Brain microvascular endothelial cell (primary cell): Measurements from ENCODE around the gene LIMK1.
A peak's percentile ranks its signal among the peaks of the same experiment; 100 is the strongest.

Experiments used
- DNase-seq: peaks from one replicate; pipeline ENCODE4 v3.0.0-alpha.2; 2020
- H3K27ac ChIP-seq: fragments of 250-450 bp; sonication (Bioruptor Pico); 2 replicates; pipeline ENCODE4 v1.5.1; 2020; ENCODE audit warnings: mild to moderate bottlenecking, moderate library complexity
- H3K27me3 ChIP-seq: fragments of 250-450 bp; sonication (Bioruptor Pico); replicated peaks from 2 replicates; pipeline ENCODE4 v1.5.1; 2020; ENCODE audit warnings: mild to moderate bottlenecking
- H3K36me3 ChIP-seq: fragments of 250-450 bp; sonication (Bioruptor Pico); replicated peaks from 2 replicates; pipeline ENCODE4 v1.5.1; 2020; ENCODE audit warnings: mild to moderate bottlenecking
- H3K4me3 ChIP-seq: 2 replicates; pipeline ENCODE4 v1.5.1; 2011; ENCODE audit warnings: low read depth, mild to moderate bottlenecking, control low read depth, low read length, moderate library complexity
- CTCF ChIP-seq: IDR thresholded peaks from 2 replicates; pipeline ENCODE4 v1.5.1; 2011; ENCODE audit warnings: low read depth, mild to moderate bottlenecking, moderate library complexity, low read length, control low read depth, inconsistent platforms; ENCODE audit errors: missing control alignments
- in situ Hi-C: cut with HindIII; loops from 2 replicates; pipeline ENCODE4 v1.10.0; 2017; ENCODE audit warnings: low sequenced_read_pairs, low pct_ligation_motif_present

LIMK1 gene

GRCh38 chr7:74101061-74101681 is 17.6 kb downstream of the LIMK1 start:
- no peak for DNase-seq
- H3K27ac ChIP-seq, result no peak overlapping the region

GRCh38 chr7:74103219-74103772 is 19.7 kb downstream of the LIMK1 start:
- Histone ChIP-seq H3K27me3 (no peaks in the 10 kb centered on the region), H3K27ac (no peak overlapping the region), H3K36me3 (peaks cover 73% of the 10 kb centered on the region), H3K4me3 (no peak overlapping the region)
- DNase-seq, result no peak
- TF ChIP-seq CTCF, result no peak
- in situ Hi-C loops, result no loop called here

More at GRCh38 chr7:74101061-74101681, 17.6 kb downstream of the LIMK1 start:
- H3K4me3 ChIP-seq, result no peak overlapping the region
- in situ Hi-C loops, result no loop called here
- TF ChIP-seq CTCF, result no peak
- no peaks in the 10 kb centered on the region for H3K27me3 ChIP-seq
- H3K36me3 ChIP-seq, result peaks cover 67% of the 10 kb centered on the region

- H3K27me3 ChIP-seq, result no peaks in the 10 kb centered on the region
- peaks cover 75% of the 10 kb centered on the region for H3K36me3 ChIP-seq
- DNase-seq, result peak; percentile 19
- no peak overlapping the region for H3K4me3 ChIP-seq
- no peak for TF ChIP-seq CTCF
- in situ Hi-C loops, result no loop called here
- H3K27ac ChIP-seq, result no peak overlapping the region
Measured at GRCh38 chr7:74104702-74105101, 21.1 kb downstream of the LIMK1 start.

GRCh38 chr7:74105992-74106391 is 22.4 kb downstream of the LIMK1 start:
- no peak for TF ChIP-seq CTCF
- Histone ChIP-seq H3K36me3 (peaks cover 79% of the 10 kb centered on the region), H3K27ac (no peak overlapping the region), H3K27me3 (no peaks in the 10 kb centered on the region), H3K4me3 (no peak overlapping the region)
- in situ Hi-C loops, result no loop called here
- DNase-seq, result no peak

GRCh38 chr7:74106846-74107245 is 23.2 kb downstream of the LIMK1 start:
- no peak for DNase-seq
- in situ Hi-C loops, result no loop called here
- Histone ChIP-seq H3K36me3 (peaks cover 82% of the 10 kb centered on the region), H3K27me3 (no peaks in the 10 kb centered on the region), H3K4me3 (no peak overlapping the region), H3K27ac (no peak overlapping the region)
- no peak for TF ChIP-seq CTCF

- Histone ChIP-seq H3K4me3 (no peak overlapping the region), H3K36me3 (peaks cover 61% of the 10 kb centered on the region), H3K27ac (no peak overlapping the region), H3K27me3 (no peaks in the 10 kb centered on the region)
- in situ Hi-C loops, result no loop called here
- DNase-seq, result no peak
- peak; percentile 30 for TF ChIP-seq CTCF
Measured at GRCh38 chr7:74115326-74115725, 31.7 kb downstream of the LIMK1 start.
